HG02981 (cell line): ENCODE results near the gene EVA1A.

Experiments
- ATAC-seq: cut with Tn5 transposase; IDR thresholded peaks from one replicate; pipeline ENCODE4 v1.9.1; 2021; ENCODE audit warnings: mild to moderate bottlenecking, moderate library complexity; ENCODE audit not compliant: unreplicated experiment

EVA1A gene

DNA sequence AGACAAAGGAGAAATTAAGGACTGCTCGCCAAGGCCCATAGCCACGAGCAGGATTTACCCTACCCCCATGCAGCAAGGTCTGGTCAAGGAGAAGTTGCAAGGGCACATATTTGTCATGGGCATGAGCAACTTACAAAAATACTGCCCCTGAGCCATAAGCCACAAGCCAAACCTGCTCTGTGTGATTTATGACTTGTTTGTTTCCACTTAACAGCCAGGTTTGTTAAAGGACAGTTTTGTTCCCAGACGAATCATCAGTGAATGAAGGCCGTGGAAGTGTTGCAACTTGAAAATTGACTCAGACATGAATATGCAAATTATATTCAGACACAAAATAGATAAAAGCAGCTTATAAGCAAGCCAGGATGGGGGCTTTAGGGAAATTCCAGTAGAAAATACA is 31.3 kb upstream of the EVA1A start:
- no peak for ATAC-seq

DNA sequence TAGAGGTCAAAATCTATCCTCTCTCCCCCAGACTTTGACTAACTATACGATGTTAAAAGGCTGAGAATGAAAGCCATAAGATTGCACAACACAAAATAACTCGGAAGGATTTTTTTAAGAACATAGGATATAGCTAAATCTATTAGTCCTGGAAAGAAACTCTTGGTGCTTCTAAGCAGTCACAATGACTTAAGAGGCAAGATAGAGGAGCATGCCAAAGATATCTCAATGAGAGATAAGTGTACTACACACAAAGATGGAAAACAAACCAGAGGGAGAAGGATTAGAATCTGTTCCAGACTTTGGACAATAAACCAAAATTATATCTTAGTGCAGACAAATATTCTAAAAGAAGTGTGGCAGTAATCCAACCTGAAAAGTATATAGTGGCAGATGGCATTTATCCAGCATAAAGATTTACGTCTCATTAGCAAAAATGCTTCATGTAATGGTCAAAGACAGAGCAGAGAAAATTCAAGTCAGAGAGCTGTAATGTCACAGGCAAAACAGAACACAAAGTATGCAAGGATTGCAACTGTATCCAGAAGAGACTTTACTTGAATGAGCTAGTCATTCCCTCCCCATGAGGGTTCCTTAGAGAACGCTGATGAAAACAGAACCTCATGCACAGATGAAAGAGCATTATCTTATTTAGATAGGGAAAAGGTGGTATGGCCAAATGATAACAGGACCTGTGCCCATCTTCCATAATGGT is 28.8 kb upstream of the EVA1A start:
- no peak for ATAC-seq

DNA sequence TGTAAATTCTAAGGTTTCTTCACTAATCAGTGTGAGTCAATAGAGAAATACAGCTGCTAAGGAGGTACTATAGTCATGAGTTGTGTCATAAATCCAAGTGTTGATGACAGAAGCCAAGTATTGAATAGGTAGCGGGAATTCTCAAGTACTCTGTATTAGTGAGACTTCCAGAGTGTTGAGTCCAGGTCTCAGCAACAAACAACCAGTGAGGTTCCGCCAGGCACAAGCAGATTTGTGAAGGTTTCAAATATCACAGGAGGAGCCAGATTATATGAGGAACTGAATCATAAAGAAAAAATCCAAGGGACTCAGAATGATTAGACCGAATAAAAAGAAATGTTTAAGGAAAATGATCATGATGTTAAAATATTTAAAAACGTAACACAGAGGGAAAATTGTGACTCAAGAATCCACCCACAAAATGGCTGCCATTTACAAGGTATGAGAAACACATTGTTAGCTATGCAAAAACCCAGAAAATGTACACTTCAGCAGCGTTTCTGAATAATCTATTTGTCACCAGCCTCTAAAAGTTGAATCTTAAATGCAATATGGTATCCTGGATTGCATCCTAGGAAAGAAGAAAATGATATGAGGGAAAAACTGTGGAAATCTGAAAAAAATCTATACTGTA is 27.3 kb upstream of the EVA1A start:
- no peak for ATAC-seq

DNA sequence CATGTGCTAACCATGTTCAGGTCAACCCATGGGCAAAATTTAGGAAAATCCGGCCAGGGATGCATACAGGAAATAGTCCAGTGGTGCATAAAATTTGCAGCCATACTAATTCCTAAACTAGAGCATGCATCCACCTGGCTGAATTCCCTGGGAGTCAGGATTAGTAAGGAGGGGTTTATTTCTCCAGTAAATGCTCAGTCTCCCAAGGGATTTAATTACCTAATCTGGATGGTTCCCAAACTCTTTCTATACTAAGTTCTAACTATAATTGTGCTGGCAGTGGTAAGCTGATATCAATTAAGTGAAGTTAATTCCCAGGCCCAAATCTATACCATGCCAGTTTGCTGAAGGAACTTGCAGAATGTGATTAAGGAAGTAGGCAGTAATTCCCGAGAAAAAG is 26.2 kb upstream of the EVA1A start:
- ATAC-seq: no peak

DNA sequence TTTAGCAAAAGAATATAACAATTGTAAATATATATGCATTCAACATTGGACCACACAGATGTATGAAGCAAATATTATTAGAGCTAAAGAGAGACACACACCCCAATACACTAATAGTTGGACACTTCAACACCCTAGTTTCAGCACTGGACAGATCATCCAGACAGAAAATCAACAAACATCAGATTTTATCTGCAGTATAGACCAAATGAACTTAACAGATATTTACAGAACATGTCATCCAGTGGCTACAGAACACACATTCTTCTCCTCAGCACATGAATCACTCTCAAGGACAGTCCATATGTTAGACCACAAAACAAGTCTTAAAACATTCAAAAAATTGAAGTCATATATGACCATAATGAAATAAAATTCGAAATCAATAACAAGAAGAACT is 22.1 kb upstream of the EVA1A start:
- no peak for ATAC-seq

DNA sequence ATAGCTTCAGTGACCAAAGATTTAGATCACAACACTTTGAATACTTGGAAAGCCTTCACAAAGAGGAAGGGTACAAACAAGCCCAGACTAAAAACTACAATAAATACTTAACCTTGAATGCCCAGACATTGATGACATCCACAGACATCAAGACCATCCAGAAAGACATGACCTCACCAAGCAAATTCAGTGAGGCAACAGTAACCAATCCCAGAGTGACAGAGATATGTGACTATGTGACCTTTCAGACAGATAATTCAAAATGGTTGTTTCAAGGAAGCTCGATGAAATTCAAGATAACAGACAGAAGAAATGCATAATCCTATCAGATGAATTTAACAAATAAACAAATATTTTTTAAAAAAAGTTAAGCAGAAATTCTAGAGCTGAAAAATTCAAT is 19.9 kb upstream of the EVA1A start:
- no peak for ATAC-seq

DNA sequence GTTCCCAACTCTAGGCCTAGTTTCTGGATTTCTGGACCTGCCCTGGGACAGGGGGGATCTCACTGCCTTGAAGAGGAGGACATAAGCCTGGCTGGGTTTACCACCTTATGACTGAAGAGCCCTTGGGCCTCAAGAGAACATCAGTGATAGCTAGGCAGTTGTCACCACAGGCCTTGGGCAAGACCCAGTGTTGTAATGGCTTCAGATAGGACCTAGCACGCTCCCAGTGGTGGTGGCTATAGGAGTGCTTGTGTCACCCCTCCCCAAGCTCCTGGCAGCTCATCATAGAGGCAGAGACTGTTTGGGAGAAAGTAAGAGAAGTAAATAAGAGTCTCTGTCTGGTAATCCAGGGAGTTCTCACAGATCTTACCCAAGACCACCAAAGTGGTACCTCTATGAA is 19.4 kb upstream of the EVA1A start:
- no peak for ATAC-seq

DNA sequence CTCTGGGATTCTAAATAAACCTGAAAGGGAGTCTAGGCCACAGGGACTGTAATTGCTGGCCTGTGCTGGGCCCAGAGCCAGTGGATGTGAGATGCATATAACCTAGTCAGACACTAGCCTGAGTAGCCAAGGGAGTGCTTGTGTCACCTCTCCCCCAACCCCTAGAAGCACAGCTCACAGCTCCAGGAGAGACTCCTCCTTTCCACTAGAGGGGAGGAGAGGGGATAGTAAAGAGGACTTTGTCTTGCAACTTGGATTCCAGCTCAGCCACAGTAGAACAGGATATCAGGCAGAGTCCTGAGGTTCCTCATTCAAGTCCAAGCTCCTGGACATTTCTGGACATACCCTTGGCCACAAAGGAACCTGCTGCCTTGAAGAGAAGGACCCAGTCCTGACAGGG is 18.4 kb upstream of the EVA1A start:
- no peak for ATAC-seq

DNA sequence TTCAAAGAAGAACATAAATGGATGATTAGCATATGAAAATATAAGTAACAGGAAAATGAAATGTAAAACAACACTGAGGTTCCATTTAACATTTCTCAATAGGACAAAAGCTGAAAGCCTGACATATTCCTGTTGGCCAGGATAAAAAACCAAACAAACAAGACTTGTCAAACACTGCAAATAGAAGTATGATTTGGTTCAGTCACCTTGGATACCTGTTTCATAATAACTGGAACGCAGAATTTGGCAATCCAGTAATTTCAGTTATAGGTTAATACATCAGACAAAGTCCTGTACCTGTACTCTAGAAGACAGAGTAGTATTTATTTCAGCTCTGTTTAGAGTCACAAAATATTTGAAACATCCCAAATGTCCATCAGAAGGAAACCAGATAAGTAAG is 16.5 kb upstream of the EVA1A start:
- ATAC-seq: no peak

DNA sequence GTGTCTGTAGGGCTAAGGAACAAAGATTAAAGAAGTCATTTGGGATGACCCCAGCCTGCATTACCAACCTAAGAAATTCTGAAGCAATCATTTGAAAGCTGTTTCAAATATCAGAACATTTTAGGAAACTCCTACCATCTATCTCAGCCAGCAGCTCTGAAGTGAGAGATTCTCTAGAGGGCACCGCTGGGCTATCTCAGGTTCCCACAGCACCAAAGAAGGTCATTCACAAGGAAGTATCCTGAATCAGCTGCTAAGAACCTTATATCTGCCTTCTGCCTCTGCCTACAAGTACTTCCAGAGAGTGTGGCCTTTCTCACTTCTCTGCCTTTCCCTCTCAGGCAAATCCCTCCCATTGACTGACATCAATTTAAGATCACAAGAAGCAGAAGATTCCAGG is 13.4 kb upstream of the EVA1A start:
- no peak for ATAC-seq

DNA sequence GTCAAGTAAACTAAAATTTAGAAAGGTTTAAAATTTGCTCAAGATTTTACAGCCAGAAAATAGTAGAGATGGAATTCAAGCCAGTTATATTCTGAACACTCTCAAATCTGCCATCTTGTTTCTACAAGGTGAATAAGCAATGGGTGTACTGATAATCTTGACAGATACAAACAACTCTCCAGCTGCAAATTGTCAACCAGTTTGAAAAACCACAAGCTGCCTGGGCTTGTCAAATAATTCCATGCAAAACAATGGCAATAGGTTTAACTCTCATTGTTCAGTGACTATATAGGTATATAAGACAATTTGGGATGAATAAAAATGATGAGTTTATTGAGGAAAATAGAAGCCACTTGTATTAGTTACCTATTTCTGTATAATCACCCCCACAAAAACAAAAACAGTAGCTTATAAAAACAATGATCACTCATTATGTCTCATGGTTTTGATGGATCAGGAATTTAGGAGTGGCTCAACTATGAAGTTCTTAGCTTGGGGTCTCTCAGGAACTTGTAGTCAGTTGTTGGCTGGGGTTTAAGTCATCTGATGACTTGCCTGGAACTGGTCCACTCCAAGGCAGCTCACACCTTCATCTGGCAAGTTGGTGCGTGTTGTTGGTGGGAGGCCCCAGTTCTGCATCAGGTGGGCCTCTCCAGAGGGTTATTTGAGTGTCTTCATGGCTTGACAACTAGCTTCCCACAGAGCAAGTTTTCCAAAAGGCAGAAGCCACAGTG is 12.6 kb upstream of the EVA1A start:
- no peak for ATAC-seq

DNA sequence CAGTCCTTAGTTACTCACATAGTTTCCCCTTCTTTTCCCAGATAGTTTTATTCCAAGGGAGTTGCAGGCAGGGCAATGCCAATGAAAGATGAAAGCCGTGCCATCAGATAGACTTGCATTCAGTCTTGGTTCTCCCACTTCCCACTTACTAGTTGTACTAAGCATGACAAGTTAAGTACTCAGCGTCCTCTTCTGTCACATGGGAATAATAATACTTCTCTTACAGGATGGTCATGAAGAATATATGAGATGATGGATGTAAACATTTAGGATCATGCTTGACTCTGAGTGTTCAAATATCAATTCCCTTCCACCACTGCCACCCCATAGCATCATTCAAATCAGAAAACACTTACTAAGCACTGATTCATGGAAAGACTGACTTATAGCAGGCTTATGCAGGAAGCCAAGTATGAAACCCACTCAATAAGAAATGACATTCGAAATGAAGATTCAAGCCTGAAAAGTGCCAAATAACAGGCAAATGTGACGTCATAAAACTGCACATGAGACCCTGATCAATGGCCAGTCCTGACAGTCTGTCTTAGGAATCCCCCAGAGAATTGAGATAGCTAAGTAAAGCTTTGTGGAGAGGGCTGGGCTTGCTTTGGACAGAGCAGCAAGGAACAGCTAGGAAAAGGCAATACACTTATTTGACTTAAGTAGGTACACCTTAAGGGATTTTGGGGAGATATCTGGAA is 11.1 kb upstream of the EVA1A start:
- no peak for ATAC-seq

DNA sequence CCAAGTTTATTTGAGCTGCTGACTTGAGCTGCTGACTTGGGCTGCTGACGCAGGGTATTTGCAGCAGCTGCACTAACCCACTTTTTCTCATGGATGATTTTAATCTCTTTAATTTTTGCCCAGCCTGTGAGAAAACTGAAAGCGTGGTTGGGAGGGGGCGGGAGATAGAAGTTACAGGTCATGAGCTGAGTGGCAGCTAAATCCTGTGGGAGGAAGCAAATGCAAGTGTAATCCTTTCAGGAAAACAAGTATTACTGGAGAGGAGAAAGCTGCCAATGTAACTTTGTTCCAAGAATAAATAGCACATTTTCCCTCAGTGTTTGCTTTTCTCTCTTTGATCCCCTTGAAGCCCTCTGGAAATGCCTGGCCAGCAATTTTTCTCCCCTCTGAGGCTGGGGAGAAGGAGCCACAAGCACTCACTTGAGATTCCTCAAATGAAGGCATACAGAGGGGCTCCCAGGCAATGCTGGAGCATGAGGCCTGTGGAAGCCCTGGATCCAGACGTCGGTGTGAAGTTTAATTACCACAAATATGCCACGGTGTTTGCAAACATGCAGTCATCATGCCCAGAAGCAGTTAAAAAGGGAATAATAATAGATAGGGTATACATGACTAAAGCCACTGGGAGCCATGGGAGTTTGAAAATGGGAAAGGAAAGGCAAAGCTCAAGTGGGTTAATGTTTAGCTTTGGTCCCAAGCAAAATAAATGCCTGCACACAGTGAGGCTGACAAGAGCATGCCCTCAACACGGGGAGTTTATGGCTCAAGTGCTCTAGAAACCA is 10.4 kb upstream of the EVA1A start:
- ATAC-seq: no peak

DNA sequence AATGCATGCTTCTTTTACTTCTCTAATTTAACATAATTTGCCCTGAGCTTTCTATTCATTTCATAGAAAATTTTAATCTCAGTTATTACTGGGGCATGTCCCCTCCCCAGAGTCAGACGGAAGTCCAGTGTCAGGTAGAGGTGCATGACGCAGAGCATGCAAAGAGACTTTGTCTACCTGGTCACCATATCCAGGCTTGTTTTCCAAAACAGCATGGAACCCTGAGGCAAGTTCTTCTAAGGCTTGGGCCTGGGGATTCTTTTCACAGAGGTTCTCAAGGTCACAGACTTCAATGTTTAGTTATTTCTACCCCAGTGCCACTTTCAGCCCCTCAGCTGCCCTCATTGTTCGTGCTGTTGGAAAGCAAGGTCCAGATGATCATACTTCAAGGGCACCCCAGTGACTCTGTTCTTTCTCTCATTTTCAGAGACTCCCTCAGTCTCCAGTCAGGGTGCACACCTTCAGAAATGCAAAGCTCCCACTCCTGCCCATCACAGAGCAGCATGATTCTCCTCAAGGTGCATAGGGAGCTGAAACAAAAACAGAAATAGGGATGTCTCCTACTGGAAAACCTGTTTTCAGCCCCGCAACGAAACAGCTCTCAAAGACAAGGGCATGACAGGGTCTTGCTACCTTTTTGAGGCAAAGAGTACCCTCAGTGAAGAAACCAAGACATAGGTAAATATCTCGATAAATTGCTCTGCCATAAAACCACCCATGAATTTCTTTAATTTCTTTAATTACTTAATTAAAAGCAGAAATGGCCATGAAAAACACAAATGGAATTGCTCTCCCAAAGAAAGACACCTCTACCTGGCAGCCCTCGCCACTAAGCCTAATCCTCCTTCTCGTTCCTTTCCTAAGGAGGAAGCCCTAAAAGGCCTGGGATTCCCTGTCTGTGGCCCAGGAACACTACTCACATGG is 9.5 kb upstream of the EVA1A start:
- ATAC-seq: no peak

DNA sequence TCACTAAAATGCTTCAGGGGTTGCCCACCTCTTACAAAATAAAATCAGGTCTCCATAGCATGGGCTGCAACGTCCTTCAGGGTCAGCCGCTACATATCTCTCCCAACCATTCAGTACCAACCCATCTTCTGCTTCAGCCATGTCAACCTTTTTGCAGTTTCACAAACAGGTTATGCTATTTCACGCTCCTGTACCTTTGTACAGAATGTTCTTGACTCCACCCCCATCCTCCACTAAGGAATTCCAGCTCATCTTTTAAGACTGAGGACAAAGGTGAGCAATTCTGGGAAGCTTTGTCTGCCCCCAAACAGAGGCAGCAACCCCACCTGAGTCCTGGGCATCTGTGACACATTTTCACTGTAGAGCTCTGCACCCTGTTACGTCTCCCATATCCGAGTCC is 8.8 kb upstream of the EVA1A start:
- ATAC-seq: no peak

DNA sequence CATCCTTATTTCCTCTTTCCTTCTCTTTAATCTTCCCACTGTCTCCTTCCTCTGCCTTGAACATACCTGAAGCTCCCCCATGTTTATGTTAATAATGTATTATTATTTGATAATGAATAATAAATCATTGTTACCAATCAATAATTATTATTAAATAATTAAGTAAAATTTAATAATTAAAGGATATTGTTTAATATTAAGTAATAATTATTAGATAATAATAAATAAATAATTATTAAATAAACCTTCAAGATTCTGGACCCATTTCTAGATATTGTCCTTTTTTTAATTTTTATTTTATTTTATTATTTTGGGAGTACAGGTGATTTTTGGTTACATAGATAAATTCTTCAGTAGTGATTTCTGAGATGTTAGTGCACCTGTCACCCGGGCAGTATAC is 7.4 kb upstream of the EVA1A start:
- ATAC-seq: no peak

DNA sequence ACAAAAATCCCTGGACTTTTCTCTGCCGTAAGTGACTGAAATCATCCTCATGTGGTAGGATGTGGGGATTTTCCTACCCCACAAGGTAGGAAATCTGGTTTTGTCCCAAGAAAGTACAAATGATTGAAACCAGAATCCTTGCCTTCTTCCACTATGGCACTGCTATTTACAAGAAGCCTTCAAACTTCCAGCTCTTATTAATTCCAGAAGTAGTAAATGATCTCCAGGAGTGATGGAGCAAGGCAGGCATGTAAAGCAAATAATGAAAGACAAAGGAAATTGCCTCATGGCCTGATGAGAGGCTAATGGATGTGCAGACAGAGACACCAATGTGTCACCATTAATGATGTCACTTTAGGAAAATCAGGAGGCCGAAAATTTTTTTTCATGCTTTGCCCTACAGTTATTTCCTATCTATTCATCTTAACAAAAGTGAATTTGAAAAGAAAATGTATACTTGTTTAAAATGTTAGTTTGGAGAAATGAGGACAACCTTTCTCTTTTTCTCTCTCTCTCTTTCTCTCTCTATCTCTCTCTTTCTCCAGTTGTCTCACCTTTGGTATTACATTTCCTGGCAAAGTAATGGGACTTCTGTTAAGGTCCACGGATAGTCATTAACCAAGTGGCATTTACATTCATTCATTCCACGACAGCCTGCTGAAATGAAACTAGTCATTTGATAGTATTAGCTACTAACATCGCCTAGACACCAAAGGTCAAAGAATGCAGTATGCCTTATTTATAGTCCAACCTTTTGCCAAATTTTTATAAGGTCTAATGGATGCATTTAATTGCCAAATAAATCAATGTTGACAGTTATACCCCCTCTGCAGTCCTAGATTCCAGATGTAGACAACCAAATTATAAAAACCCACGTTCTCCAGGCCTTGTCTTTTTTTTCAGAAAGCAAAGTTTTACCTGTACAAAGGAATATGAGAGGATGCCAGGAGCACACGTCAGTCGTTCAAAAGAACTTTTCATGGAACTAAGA is 5.0 kb upstream of the EVA1A start:
- ATAC-seq: no peak

DNA sequence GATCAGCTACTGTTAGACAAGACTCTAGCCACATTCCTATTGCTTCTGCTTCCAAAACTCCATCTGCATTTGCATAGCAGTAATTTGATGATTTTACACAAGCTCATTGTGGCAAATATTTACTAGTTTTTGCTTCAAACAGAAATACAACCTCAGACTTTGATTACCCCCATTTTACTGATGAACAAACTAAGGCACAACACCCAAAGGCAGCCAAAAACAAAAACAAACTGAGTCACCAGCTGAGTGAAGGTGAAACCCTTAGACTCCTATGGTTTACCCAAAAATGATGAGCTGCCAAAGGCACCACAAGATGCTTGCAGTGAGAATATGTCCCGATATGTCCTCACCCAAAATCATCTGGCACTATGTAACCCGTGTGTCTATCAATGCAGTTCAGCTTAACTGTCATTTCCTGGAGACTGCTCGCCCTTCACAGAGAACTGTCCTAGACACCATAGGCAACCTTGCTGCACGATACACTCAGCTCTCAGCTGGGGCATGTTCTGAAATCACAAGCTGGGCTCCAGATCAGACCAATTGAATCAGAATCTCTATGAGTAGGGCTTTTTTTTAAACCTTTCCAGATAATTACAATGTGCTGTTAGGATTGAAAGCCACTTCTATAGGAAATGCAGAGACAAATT is 4.1 kb upstream of the EVA1A start:
- ATAC-seq: no peak
